C4-2B (cell line): ENCODE data around the gene NLRP2B.

ENCODE experiments used
- CTCF ChIP-seq: fragments of 450-650 bp; conservative IDR thresholded peaks from 2 replicates; pipeline ENCODE4 v1.5.1; 2017; ENCODE audit warnings: mild to moderate bottlenecking
- ZFX ChIP-seq: fragments of 450-650 bp; IDR thresholded peaks from 2 replicates; pipeline ENCODE4 v1.6.1; 2017

DNA sequence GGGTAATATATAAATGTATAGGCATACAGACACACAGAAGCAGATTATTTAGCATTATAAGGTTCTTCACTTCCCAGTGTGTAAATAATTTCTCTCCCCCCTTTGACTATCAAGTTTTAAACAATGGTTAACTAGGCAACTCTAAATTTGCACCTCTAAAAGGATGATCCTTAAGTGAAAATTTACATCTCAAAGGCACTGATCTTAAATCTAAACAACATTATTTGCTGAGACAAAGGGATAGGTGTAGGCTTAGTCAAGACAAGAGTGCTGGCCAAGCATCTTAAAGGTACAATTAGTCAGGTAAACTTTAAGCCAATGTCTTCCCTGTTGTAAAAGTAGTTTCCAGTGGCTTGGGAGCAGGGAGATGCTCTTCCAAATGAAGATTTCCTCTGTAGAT, 33.0 kb downstream of the NLRP2B start:
- TF ChIP-seq CTCF (no peak), ZFX (no peak)
